Measurements from ENCODE around the gene ZFAND4.
"Not testable (repeated sequence)": the region's sequence is repeated elsewhere in the genome, so short reads cannot be mapped to it uniquely, and the experiment has no call there.

ZFAND4 gene

DNA sequence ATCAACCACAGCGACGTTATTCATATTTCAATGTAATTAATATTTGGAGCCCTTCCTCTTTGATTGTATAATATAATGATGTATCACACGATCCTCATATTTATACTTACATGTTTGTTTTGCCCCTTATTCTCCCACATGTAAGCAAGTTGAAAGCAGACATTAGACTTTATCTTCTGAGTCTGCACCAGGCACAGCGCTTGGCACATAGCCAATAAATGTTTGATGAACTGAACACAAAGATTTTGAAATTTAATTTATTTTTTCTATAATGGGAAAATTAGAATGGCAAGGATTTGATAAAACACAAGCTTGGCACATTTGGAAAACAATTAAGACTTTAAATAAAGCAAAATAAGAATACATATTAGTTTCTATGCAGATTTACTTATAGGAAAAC is 31.6 kb downstream of the ZFAND4 start:
- no peak for DNase-seq (ENCODE audit: low read depth)

DNA sequence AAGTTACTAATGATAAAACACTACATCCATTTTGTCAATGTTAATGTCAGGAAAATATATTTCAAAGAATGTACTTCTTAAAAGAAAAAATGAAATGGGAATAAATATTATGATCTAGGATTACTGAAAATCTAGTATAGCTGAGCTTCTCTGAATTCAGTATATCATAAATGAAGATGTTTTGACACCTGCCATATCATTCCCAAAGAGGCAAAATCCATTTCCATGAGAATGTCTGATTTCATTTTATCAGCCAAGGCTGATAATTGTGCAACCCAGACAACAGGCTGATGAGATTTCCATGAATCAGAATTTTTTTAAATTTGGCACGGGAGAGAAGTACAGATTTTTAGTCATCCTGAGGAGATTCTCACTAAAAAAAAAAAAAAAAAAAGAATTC is 32.5 kb downstream of the ZFAND4 start:
- DNase-seq (ENCODE audit: low read depth) = no peak

DNA sequence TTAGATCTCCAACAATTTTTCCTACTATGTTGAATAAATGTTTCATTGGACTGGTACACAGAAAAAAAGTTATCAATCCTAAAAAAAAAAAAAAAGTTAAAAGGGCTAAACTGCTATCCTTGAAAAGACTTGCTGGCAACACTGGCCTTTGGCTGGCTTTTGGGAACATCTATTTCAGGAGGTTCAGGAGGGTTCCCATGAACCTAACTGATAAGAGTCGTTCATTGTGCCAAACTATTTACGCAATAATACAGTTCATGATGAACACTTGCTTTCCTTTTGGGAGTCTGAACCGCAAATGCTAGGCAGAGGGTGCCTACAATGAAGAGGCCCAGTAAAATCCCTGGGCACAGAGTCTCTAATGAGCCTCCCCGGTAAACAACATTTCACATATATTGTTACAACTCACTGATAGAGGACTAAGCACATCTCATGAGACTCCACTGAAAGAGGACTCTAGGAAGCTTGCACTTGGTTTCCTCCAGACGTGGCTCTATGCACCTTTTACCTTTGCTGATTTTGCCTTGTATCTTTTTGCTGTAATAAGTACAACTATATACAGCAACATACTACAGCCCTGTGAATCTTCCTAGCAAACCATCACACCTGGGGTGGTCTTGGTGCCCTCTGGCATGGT is 45.0 kb downstream of the ZFAND4 start:
- DNase-seq (ENCODE audit: low read depth) = no peak

DNA sequence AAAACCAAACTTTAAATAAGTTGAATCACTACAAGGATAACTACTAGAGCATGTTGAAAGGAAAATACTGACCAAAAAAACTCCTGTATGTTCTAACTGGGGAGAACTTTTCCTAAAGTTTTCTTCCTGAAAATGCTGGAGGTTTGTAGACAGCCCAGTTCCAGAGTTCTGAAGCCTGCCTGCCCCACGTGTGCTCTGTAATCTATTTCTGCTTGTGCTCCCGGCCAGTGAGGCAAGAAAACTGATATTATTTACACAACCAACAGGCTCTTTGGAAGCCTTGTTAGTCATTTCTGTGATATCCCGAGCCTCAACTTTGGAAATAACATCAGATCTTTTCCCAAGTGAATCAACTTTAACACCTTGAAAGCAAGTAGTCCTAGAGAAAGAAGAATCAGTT is 46.7 kb downstream of the ZFAND4 start:
- DNase-seq (ENCODE audit: low read depth) = no peak

DNA sequence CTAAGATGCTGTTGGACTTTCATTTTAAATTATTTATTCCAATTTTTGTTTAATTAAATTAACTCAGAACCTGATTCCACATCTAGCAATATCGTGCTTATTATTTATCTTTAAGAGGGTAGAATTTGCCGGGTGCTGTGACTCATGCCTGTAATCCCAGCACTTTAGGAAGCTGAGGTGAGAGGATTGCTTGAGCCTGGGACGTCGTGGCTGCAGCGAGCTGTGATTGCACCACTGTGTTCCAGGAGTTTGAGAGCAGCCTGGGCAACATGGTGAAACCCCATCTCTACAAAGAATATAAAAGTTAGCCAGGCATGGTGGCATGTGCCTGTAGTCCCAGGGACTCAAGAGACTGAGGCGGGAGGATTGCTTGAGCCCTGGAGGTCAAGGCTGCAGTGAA is 47.8 kb downstream of the ZFAND4 start:
- DNase-seq (ENCODE audit: low read depth) = no peak

DNA sequence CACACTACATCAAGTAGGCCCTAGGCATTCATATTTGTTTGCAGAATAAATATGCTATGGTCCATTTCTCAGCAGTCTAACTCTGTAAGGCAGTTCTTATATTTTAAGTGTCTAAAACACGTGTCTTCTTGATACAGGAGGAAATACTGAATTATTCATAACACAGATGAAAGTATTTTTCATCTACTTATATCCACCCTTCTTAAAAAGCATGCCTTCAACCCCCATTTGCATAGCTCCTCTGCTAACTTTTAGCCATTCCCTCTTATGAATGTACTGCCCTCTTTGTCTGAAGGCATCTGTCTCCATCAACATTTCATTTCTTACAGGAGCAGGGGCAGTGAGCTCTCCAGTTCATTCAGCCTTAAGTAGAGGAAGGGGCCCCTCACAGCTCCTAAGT is 57.7 kb downstream of the ZFAND4 start:
- no peak for DNase-seq (ENCODE audit: low read depth)

DNA sequence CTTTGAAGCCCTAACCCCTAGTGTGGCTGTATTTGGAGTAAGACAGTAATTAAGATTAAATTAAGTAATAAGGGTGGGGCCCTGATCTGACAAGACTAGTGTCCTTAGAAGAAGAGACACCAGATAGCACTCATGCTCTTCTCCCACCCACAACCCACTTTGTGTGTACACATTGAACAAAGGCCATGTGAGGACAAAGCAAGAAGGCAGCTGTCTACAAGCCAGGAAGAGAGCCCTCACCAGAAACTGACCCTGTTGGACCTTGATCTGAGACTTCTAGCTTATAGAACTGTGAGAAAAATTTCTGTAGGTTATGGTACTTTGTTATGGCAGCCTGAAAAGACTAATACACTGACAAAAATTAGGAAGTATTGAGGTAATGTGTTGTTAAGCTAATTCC is 59.8 kb downstream of the ZFAND4 start:
- no peak for DNase-seq (ENCODE audit: low read depth)

DNA sequence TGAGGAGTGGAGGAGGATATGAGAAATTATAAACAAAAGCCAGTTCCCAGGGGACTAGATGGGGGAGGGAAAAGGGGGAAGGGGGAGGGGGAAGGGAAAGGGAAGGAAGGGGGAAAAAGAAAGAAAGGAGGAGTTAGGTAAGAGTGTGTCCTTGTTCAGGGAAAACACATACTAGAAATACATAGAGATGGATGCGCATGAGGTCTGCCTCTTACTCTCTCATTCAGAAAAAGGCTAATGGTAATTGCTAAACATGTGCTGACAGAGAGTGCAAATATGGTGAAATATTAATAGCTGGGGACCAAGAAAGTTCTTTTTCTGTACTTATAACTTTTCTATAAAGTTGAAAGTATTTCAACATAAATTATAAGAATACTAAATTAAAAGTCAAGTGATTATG is 64.5 kb downstream of the ZFAND4 start:
- DNase-seq (ENCODE audit: low read depth) = no peak

DNA sequence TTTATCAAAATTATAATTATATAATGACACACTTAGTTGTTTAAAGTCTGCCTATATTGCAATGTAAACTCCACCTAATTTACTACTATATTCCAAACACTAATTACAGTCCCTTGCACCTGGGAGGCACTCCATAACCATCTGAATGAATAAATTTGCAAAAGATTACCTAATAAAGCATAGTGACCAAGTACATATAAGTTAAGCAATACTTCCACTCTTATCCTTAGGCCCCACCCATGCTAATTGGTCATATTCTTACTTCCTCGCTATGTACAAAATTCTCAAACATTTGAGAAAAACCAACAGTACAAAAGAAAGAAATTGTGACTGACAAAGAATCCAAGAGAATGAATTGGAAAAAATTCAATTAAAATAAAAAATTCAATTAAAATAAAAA is 65.3 kb downstream of the ZFAND4 start:
- DNase-seq (ENCODE audit: low read depth) = no peak

DNA sequence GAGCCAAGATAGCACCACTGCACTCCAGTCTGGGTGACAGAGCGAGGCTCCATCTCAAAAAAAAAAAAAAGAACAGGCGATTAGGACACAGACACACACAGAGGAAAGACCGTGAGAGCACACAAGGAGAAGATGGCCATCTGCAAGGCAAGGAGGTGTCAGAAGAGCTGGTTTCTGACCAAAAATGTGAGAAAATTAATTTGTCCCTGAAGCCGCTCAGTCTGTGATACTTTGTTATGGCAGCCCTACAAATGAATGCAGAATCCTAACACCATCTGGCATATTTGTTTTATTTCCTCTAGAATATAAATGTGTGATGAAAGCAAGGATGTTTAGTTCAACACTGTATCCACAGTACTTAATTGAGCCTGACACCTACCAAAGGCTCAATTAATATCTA is 69.7 kb downstream of the ZFAND4 start:
- DNase-seq (ENCODE audit: low read depth) = no peak

DNA sequence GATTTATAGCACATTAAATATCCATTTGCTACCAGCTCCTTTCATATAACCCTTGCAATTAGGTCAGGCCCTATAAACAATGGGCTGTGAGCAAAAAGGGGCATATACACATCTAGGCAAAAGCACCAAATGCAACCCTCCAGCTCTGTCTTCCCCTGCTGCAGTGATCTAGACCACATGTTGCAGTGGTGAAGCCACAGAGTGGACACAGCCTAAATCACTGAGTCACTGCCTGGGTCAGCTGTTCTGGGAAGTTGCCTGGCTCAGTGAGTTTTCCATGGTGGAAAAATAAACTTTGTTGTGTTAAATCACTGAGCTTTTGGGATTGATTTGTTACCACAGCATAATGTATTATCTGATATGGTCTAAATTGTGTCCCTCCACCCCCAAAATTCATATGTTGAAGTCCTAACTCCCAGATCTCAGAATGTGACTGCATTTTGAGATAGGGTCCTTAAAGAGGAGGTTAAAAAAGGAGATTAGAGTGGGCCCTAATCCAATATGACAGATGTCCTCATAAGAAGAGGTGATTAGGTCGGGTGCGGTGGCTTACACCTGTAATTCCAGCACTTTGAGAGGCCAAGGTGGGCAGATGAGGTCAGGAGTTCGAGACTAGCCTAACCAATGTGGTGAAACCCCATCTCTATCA is 70.4 kb downstream of the ZFAND4 start:
- DNase-seq (ENCODE audit: low read depth) = no peak

DNA sequence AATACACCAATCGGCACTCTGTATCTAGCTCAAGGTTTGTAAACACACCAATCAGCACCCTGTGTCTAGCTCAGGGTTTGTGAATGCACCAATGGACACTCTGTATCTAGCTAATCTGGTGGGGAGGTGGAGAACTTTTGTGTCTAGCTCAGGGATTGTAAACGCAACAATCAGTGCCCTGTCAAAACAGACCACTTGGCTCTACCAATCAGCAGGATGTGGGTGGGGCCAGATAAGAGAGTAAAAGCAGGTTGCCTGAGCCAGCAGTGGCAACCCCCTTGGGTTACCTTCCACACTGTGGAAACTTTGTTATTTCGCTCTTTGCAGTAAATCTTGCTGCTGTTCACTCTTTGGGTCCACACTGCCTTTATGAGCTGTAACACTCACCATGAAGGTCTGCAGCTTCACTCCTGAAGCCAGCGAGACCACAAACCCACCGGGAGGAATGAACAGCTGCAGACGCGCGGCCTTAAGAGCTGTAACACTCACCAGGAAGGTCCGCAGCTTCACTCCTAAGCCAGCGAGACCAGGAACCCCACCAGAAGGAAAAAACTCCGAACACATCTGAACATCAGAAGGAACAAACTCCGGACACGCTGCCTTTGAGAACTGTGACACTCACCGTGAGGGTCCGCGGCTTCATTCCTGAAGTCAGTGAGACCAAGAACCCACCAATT is 71.2 kb downstream of the ZFAND4 start:
- DNase-seq (ENCODE audit: low read depth) = not testable (repeated sequence)

DNA sequence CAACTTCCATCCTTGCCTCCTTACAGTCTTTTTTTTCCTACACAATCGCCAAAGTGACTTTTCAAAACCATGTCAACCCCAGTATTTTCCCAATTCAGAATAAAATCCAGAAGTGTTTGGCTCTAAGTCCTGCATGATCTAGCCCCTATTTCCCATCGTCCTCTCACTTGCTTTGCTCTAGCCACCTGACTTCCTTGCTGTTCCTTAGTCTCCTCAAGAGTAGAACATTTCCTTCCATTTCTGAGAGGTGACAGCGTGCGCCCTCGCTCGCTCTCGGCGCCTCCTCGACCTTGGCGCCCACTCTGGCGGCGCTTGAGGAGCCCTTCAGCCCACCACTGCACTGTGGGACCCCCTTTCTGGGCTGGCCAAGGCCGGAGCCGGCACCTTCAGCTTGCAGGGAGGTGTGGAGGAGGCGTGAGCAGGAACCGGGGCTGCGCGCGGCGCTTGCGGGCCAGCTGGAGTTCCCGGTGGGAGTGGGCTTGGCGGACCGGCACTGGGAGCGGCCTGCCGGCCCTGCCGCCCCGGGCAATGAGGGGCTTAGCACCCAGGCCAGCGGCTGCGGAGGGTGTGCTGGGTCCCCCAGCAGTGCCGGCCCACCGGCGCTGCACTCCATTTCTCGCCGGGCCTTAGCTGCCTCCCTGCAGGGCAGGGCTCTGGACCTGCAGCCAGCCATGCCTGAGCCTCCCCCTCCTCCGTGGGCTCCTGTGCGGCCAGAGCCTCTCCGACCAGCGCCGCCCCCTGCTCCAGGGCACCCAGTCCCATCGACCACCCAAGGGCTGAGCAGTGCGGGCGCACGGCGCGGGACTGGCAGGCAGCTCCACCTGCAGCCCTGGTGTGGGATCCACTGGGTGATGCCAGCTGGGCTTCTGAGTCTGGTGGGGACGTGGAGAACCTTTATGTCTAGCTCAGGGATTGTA is 72.0 kb downstream of the ZFAND4 start:
- DNase-seq (ENCODE audit: low read depth) = not testable (repeated sequence)

DNA sequence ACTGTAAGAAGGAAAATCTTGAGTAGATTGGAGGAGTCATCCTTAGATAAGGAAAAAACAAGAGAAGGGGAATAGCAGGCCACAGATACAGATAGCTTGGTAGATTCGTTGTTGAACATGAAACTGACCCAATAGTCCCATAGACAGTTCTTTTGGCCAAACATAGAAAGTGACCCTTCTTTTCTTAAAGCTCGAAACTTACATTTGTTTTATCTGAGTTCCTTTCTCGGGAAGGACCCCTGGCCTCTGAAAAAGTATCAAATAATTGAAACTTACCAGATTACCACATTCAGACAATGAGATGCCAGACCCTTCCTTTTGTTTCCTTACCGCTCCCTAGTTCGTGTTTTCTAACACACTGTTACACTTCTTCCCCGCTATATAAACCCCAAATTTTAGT is 72.9 kb downstream of the ZFAND4 start:
- DNase-seq (ENCODE audit: low read depth) = no peak

DNA sequence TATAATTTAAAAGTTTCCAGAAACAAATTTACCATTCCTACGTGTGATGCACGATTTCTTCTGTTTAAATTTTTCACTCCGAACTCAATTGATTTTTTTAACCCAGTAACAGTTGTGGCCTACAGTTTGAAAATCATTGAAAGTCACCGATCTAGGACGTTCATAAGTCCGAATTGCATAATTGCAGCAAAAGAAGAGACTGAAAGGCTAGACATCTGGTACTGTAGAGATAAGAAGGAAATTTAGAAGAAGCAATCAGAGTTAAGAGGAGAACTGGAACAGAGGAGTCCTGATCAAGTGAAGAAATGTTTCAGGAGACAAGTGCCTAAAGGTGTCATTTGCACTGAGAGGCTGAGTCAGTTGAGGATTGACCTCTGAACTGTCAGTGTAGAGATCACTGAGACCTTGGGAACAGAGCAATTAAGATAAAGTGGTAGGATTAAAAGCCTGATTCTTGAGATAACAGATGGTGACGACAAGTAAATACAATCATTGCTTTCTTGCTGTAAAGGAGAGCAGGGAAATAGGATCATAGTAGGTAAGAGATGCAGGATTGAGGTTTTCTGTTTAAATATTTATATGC is 73.5 kb downstream of the ZFAND4 start:
- no peak for DNase-seq (ENCODE audit: low read depth)

DNA sequence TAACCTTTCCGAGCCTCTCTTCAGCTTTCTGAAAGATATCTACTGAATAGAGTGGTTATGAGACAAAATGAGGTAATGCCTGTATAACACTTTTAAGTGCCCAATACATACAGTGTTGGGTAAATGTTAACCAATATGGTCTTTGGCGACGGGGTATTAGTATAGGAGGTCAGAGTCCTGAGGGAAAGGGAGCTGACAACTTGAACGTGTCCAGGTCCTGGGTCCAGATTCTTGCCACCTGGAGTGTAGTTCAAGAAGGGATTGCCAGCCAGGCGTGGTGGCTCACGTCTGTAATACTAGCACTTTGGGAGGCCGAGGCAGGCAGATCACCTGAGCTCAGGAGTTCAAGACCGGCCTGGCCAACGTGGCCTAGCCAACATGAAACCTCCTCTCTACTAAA is 76.0 kb downstream of the ZFAND4 start:
- no peak for DNase-seq (ENCODE audit: low read depth)

DNA sequence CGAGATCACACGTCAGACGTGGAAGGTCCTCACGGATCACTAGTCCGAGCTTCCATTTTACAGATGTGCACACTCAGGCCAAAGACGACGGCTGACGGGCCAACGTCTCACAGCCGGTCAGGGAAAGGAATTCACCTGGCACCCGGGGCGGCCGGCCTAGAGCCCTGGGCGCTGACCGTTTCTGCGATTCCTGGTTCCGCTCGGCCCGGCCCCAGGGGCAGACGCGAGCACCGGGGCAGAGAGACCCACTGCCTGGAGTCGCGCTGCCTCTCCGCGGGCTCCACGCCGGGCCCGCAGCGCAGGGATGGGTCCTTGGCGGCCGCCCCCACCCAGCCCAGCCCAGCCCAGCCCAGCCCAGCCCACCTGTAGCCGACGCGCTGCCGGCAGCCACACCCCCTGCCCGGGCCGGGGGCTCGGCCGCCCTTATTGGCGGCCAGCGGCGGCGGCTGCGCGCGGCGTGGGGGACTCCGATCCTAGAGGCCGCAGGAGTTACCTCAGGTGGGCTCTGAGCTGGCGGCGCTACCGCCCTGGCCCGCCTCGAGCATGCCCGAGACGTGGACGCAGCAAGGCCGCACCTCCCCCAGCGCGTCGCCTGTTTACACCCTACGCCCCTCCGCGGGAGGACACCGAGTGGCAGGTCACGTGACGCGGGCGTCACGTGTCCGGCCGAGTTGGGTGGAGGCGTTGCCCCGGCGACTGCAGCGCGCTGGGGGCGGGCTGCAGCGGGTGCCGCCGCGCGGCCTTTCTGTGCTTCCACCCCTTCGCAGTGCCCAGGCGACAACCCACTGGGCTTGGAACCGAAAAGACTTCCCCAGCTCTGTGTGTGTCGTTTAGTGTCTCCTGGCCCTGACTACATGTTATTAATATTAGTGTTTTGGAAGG is 78.1 kb downstream of the ZFAND4 start:
- peak; percentile 85 for DNase-seq (ENCODE audit: low read depth)

DNA sequence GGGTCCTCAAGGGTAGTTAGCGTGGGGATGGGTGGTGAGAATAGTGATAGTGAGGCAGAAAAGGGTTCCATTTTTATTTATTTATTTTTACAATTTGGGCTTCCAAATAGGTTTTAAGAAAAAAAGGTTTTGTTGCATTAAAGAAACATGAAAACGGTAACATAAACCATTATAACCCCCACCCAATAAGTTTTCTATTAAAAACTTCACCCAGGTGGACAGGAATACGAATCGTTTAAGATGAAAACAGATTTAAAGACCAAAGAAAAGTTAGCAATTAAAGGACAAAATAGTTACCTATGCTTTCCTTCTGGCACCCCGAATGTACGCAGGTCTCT is 78.7 kb downstream of the ZFAND4 start:
- no peak for DNase-seq (ENCODE audit: low read depth)

DNA sequence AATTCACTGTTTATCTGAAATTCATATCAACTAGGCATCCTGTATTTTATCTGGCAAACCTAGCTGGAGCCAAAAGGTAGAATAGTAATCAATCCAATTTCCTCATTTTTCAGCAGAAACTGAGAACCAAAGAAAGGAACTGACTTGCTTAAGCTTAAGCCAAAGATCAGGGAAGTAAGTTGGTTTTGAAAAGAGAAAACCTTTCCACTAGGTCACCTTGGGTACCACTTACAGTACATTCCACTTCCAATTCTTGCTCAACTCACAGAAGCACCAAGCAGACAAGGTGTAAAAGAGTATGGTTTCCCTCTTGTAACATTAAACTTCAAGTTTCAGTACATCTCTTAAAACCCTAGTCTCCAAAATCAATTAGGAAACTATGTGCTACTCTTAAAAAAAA is 79.6 kb downstream of the ZFAND4 start:
- DNase-seq (ENCODE audit: low read depth) = no peak

DNA sequence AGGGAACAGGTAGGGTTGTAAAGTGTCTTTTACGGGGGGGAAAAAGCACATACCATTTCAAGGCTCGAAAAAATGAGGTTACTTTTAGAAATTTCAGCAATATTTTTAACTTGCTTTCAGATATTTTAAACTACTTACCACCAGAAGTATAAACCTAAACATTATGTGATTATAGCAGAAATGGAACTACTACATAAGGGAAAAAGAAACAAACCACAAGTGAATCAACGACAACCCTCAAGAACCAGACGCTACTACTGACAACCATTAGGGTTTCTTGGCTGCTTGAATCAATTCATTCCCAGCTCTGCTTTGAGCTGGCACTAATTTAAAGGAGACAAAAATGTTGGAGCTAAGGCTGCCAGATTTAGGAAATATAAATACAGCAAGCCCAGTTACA is 80.1 kb downstream of the ZFAND4 start:
- no peak for DNase-seq (ENCODE audit: low read depth)

DNA sequence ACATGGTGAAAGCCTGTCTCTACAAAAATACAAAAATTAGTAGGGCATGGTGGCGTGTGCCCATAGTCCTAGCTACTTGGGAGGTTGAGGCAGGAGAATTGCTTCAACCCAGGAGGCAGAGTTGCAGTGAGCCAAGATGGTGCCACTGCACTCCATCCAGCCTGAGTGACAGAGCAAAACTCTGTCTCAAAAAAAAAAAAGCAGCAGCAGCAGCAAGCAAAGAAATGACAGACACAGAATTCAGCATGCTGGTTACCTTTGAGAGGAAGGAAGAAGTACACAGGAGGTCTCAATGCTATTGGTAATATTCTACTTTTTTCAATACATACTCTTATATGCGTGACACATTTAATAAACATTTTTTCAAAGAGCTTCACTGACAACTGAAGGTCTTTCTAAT is 81.3 kb downstream of the ZFAND4 start:
- DNase-seq (ENCODE audit: low read depth) = no peak
